ENCODE results near the gene ASIC4.

DNA sequence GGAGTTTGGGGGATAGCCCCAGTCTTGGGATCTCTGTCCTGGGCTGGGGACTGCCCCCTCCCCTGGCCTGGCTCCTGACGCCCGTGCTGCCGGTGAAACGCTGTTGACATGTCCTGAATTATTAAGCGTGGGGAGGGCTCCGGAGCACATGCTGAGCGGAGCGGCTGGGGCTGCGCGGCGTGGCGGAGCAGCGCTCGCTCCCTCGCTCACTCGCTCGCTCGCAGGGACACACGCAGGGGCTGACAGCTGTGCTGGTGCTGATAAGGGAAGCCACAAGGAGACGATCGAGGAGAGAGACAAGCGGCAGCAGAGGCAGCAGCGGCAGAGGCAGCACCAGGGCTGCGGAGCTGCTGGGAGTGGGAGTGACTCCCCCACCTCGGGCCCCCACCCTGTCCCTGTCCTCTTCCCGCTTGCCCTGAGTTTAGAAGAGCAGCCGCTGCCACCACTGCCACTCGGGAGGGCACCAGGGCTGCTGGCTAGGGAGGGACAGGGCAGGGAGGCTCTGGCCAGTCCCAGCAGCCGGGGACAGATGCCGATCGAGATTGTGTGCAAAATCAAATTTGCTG, at the start of gene ASIC4:
- TF ChIP-seq, protein P1, sequence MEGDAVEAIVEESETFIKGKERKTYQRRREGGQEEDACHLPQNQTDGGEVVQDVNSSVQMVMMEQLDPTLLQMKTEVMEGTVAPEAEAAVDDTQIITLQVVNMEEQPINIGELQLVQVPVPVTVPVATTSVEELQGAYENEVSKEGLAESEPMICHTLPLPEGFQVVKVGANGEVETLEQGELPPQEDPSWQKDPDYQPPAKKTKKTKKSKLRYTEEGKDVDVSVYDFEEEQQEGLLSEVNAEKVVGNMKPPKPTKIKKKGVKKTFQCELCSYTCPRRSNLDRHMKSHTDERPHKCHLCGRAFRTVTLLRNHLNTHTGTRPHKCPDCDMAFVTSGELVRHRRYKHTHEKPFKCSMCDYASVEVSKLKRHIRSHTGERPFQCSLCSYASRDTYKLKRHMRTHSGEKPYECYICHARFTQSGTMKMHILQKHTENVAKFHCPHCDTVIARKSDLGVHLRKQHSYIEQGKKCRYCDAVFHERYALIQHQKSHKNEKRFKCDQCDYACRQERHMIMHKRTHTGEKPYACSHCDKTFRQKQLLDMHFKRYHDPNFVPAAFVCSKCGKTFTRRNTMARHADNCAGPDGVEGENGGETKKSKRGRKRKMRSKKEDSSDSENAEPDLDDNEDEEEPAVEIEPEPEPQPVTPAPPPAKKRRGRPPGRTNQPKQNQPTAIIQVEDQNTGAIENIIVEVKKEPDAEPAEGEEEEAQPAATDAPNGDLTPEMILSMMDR (optimal IDR thresholded peaks at IDR 0.05 in 1 of 3, IDR thresholded peaks at IDR 0.05 in 1 of 3, conservative IDR thresholded peaks at IDR 0.05 in 1 of 3; ENCODE audit: extremely low read depth in 1 of 3, insufficient read depth in 2 of 3, low read length in 3 of 3), result no peak
- no peak for TF ChIP-seq EZH2 (IDR thresholded peaks at IDR 0.05; ENCODE audit: low read length)
